Heart right ventricle (tissue), 16 donors: ENCODE data around the gene NR2F1-AS1. TPM values are rescaled to one million over a fixed set of nuclear protein-coding genes. Genes with fewer than 3 reads are reported as not detected.
"Not testable (repeated sequence)": the region's sequence is repeated elsewhere in the genome, so short reads cannot be mapped to it uniquely, and the experiment has no call there.

Experiments used
- ATAC-seq, 8 donors: fragments of 200-7000 bp; cut with Tn5 transposase; one replicate each; pipeline ENCODE4 v1.9.1; 2020; ENCODE audit warnings: mild to moderate bottlenecking in 8 of 8, moderate library complexity in 8 of 8, moderate number of reproducible peaks in 1 of 8
- DNase-seq, 2 donors: peaks; one replicate each; pipeline ENCODE4 v3.0.0-alpha.2; 2020
- H3K27ac ChIP-seq, 10 donors: fragments of 200-600 bp; sonication (generic) in 2 of 10; one replicate each; pipeline versions ENCODE4 v1.5.0 to v1.8.0; 2020 to 2022; ENCODE audit warnings: mild to moderate bottlenecking in 3 of 10
- H3K27me3 ChIP-seq, 7 donors: fragments of 200-600 bp; one replicate each; pipeline ENCODE4 v1.8.0; 2021 to 2022; ENCODE audit warnings: mild to moderate bottlenecking in 2 of 7
- H3K36me3 ChIP-seq, 9 donors: fragments of 200-600 bp; sonication (generic) in 1 of 9; one replicate each; pipeline versions ENCODE4 v1.5.0 to v1.8.0; 2020 to 2022; ENCODE audit warnings: mild to moderate bottlenecking in 2 of 9
- H3K4me1 ChIP-seq, 9 donors: fragments of 200-600 bp; sonication (generic) in 1 of 9; one replicate each; pipeline versions ENCODE4 v1.5.0 to v1.8.0; 2020 to 2022; ENCODE audit warnings: mild to moderate bottlenecking in 4 of 9
- H3K4me3 ChIP-seq, 10 donors: fragments of 200-600 bp; sonication (generic) in 2 of 10; one replicate each; pipeline versions ENCODE4 v1.5.0 to v1.8.0; 2020 to 2022; ENCODE audit warnings: mild to moderate bottlenecking in 7 of 10, moderate library complexity in 2 of 10
- H3K9me3 ChIP-seq, 11 donors: fragments of 200-600 bp in 10 of 11; sonication (generic) in 2 of 11; one replicate each; pipeline versions ENCODE4 v1.5.0 to v1.8.0; 2013 to 2022; ENCODE audit warnings: mild to moderate bottlenecking in 2 of 11, control low read depth in 1 of 11, moderate library complexity in 1 of 11
- WGBS, 2 donors: extraction: QIAGEN DNeasy Blood & Tissue Kit; methylation state at CpG; one replicate each; pipeline ENCODE4 v1.1.7; 2013; ENCODE audit warnings: inconsistent platforms in 1 of 2; 5-methylcytosine and 5-hydroxymethylcytosine counted together
- intact Hi-C, 10 donors: fragments of 100-400 bp; cut with DNase I; formaldehyde crosslinking; loops; one replicate each; pipeline versions ENCODE4 v1.11.1 to v1.14.2; 2022
- polyA plus RNA-seq, 2 donors: library from polyadenylated mRNA; stranded (reverse); fragments of 200-250 nt; gene quantifications; one replicate each; pipeline ENCODE4 v1.2.3, GENCODE V29; 2013
- total RNA-seq, 10 donors: library from RNA; stranded (reverse); fragmentation: NEBNext Ultra II Directional in 3 of 10; extraction: Animal tissue kit (Norgen Biotek cat#: 25700) in 3 of 10; gene quantifications; one replicate each; pipeline versions ENCODE4 v1.2.1 to v1.2.4, GENCODE V29; 2021 to 2023
- TF ChIP-seq, protein P1 (sequence below), 9 donors: fragments of 200-600 bp; sonication (generic) in 2 of 9; IDR thresholded peaks; one replicate each; pipeline versions ENCODE4 v1.5.0 to v1.8.0; 2021 to 2022; ENCODE audit warnings: antibody characterized with exemption in 9 of 9, mild to moderate bottlenecking in 5 of 9, moderate library complexity in 1 of 9
- donor health status: Arrhythmogenic right ventricular cardiomyopathy.
- donor health status: ischemic (EF 13 %, LVEDD 7.1; RV severe dilation, severe dysfunction).
- donor health status: healthy with polysubstance abuse.
- donor health status: DM: no; HTN: yes; CAD: no.
- donor health status: DM: no; HTN: no; CAD: no.
- donor health status: ischemic (EF 25% LVEDD 6.9; RV normal size, moderate dysfunction).
- donor health status: ischemic (EF 25% LVEDD 5.7; RV mildly dilated, moderate dysfunction).
- donor health status: healthy.
- donor health status: DM: yes; HTN: yes; CAD: no.
- donor health status: Ischemic cardiomyopathy.
- donor health status: ischemic (EF 35%, LVEDD 5.7; RV mildly dilated, moderate dysfunction).
- donor health status: nonischemic (EF 11% LVEDD 7.7; RV severe dilation, severe dysfunction).
- donor health status: DM: yes; HTN: yes; CAD: no.
- donor health status: PGD.
- donor health status: ischemic (EF 29% LVEDD 5.4; RV normal size, mild dysfunction).
- donor health status: nonischemic (EF 23%, LVEDD 6.1; RV moderate dilation, normal function).

Gene NR2F1-AS1
- total and polyA plus RNA-seq, 12 donors, result 0.41 to 2.9 (median 0.59) TPM; not detected in 1

DNA sequence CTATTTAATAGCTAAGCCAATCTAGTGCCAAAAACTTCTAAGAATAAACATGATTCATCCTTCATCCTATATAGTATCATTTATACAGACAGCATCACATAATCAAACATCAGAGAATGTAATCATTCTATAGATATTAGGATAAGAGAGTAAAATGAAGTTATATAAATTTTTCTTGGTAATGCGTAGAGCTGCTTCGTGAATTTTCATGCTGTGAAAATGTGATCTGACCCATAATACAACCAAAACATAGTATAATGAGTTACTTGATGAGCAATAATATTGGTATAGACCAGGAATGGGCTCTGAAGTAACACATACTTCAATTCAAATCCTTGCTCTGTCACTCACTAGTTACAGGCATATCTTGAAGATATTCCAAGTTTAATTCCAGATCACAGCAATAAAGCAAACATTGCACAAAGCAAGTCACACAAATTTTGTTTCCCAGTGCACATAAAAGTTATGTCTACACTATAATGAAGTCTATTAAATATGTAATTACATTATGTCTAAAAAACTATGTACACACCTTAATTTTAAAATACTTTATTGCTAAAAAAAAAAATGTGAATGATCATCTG lies 23.9 kb downstream of the NR2F1-AS1 start:
- Histone ChIP-seq H3K4me1 (no peaks in the 10 kb centered on the region), H3K27me3 (peaks cover 0 to 13% (median 0%) of the 10 kb centered on the region in 7 donors), H3K36me3 (no peaks in the 10 kb centered on the region), H3K9me3 (peaks cover 0 to 14% (median 0%) of the 10 kb centered on the region in 11 donors), H3K27ac (no peak overlapping the region), H3K4me3 (no peak overlapping the region)
- 92 to 98% methylated on average over 2 of the region's 2 CpGs for WGBS, 2 donors
- ATAC-seq (no peak), DNase-seq (no peak)
- TF ChIP-seq, protein P1, sequence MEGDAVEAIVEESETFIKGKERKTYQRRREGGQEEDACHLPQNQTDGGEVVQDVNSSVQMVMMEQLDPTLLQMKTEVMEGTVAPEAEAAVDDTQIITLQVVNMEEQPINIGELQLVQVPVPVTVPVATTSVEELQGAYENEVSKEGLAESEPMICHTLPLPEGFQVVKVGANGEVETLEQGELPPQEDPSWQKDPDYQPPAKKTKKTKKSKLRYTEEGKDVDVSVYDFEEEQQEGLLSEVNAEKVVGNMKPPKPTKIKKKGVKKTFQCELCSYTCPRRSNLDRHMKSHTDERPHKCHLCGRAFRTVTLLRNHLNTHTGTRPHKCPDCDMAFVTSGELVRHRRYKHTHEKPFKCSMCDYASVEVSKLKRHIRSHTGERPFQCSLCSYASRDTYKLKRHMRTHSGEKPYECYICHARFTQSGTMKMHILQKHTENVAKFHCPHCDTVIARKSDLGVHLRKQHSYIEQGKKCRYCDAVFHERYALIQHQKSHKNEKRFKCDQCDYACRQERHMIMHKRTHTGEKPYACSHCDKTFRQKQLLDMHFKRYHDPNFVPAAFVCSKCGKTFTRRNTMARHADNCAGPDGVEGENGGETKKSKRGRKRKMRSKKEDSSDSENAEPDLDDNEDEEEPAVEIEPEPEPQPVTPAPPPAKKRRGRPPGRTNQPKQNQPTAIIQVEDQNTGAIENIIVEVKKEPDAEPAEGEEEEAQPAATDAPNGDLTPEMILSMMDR (IDR thresholded peaks at IDR 0.05), result no peak
- intact Hi-C loops, result no loop called here

DNA sequence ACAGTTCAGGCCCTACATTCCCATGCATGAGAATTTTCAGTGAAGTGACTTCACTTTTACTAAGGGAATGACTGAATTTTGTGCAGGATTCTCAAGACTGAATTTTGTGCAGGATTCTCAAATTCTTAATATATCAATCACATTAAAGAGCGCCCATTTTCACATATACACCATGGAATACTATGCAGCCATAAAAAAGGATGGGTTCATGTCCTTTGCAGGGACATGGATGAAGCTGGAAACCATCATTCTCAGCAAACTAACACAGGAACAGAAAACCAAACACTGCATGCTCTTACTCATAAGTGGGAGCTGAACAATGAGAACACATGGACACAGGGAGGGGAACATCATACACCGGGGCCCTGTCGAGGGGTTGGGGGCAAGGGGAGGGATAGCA lies 31.4 kb downstream of the NR2F1-AS1 start:
- H3K4me1 ChIP-seq, H3K9me3 ChIP-seq, H3K36me3 ChIP-seq, H3K27me3 ChIP-seq, ATAC-seq, DNase-seq, intact Hi-C loops, H3K27ac ChIP-seq, H3K4me3 ChIP-seq: not testable (repeated sequence)
- 95 to 97% methylated on average over 3 of the region's 3 CpGs for WGBS, 2 donors

DNA sequence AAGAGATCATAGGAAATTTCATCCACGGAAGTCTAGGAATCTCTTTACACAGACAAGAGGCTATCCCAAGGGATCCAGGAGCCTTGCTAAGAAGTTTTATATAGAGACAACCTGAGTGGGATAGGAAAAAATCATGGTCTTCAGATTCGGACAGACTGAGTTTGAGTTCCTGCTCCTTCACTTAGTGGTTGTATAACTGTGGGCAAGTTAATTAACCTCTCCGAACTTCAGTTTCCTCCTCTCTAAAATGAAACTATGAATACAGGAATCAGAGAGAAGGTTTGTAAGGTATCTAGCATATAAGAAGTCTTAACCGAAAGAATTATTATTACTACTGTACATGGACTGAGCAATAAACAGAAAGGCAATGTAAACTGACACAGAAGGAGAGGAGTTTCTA lies 35.1 kb downstream of the NR2F1-AS1 start:
- Histone ChIP-seq H3K9me3 (peaks cover 0 to 3% (median 0%) of the 10 kb centered on the region in 11 donors), H3K27ac (no peak overlapping the region), H3K4me1 (no peaks in the 10 kb centered on the region), H3K36me3 (no peaks in the 10 kb centered on the region), H3K27me3 (no peaks in the 10 kb centered on the region), H3K4me3 (no peak overlapping the region)
- ATAC-seq (no peak), DNase-seq (no peak)
- WGBS, 2 donors, result 73 to 82% methylated on average over 4 of the region's 4 CpGs
- TF ChIP-seq, protein P1 (IDR thresholded peaks at IDR 0.05), result no peak
- intact Hi-C loops, result no loop called here

DNA sequence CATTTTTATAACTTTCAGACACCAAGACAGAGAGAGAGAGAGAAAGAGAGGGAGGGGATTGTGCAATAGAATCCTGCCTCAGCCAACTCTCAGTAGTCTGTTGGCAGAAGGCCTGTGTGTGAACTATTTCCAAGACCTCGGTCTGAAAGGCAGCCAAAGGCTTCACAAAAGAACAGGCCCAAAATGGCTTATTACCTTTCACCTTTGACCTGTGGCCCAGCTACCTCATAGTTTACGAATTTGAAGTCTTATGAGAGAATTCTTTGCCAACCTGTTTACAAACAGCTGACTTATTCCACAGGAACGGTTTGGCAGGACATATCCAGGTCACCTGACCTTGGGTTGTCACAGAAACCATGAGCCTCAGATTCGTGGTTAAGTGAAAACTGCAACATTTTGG lies 48.6 kb downstream of the NR2F1-AS1 start:
- H3K27ac ChIP-seq, result peak overlapping the region in 3 of 10 donors; percentile 20 to 56 (median 27)

DNA sequence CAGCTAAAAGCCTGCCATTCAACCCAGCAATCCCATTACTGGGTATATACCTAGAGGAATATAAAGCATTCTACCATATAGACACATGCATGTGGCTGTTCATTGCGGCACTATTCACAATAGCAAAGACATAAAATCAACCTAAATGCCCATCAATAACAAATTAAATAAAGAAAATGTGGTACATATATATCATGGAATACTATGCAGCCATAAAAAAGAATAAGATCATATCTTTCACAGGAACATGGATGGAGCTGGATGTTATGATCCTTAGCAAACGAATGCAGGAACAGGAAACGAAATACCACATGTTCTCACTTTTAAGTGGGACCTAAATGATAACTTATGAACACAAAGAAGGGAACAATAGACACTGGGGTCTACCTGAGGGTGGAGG lies 59.2 kb downstream of the NR2F1-AS1 start:
- H3K36me3 ChIP-seq, H3K4me3 ChIP-seq, ATAC-seq, H3K4me1 ChIP-seq, DNase-seq, H3K27ac ChIP-seq, H3K27me3 ChIP-seq, intact Hi-C loops: not testable (repeated sequence)
- 84 to 85% methylated on average over 3 of the region's 3 CpGs for WGBS, 2 donors
- peaks cover 0 to 57% (median 4%) of the 10 kb centered on the region in 11 donors for H3K9me3 ChIP-seq

More for the DNA sequence above, 48.6 kb downstream of the NR2F1-AS1 start:
- Histone ChIP-seq H3K4me1 (peaks cover 0 to 10% (median 5%) of the 10 kb centered on the region in 9 donors), H3K4me3 (no peak overlapping the region), H3K9me3 (peaks cover 0 to 26% (median 0%) of the 10 kb centered on the region in 11 donors), H3K27me3 (no peaks in the 10 kb centered on the region), H3K36me3 (no peaks in the 10 kb centered on the region)
- DNase-seq (peak; percentile 35 to 68), ATAC-seq (peak; percentile 74 to 96 (median 89))
- TF ChIP-seq, protein P1 (IDR thresholded peaks at IDR 0.05), result no peak
- intact Hi-C loops, result no loop called here
- WGBS, 2 donors, result 11 to 41% methylated on average over 4 of the region's 4 CpGs
